ENCODE data around the gene SLC16A2.

- no peak for TF ChIP-seq CTCF (IDR thresholded peaks at IDR 0.05; ENCODE audit: borderline replicate concordance, extremely low read depth, low read length, poor library complexity, severe bottlenecking)
- TF ChIP-seq EZH2 (IDR thresholded peaks at IDR 0.05; ENCODE audit: borderline replicate concordance, low read depth, low read length, severe bottlenecking) = no peak
Measured at GRCh38 chrX:74389016-74389722, 32.1 kb upstream of the SLC16A2 start.

Data from DND-41 (cell line).